ENCODE measurements around the gene S100A13. TPM values are rescaled to one million over a fixed set of nuclear protein-coding genes. Genes with fewer than 3 reads are reported as not detected.

The S100A13 gene
- total and polyA plus RNA-seq, 8 donors, result 18.7 to 271 (median 43.1) TPM

GRCh38 chr1:153611356-153611755 lies 15.9 kb downstream of the S100A13 start:
- Histone ChIP-seq H3K4me3 (peak overlapping the region; percentile 54 to 76 (median 66)), H3K4me1 (peaks cover 50 to 80% (median 69%) of the 10 kb centered on the region in 4 donors), H3K27me3 (no peaks in the 10 kb centered on the region), H3K9me3 (no peaks in the 10 kb centered on the region), H3K27ac (peak overlapping the region in 4 of 5 donors; percentile 87 to 90 (median 88)), H3K36me3 (peaks cover 15 to 17% (median 17%) of the 10 kb centered on the region in 4 donors)
- TF ChIP-seq POLR2A (IDR thresholded peaks at IDR 0.05) (no peak), POLR2AphosphoS5 (IDR thresholded peaks at IDR 0.05) (no peak), CTCF (IDR thresholded peaks at IDR 0.05) (no peak), EP300 (IDR thresholded peaks at IDR 0.05) (no peak)
- intact Hi-C loops (cut with DNase I; ENCODE audit: low total_unique reads), result no loop called here
- no peak for DNase-seq
- WGBS, 5 donors, result 49 to 71% (median 53%) methylated on average over 1 of the region's 1 CpG

GRCh38 chr1:153610811-153611301 lies 16.4 kb downstream of the S100A13 start:
- no peak for DNase-seq
- H3K27me3 ChIP-seq, result no peaks in the 10 kb centered on the region
- H3K4me1 ChIP-seq, result peaks cover 45 to 75% (median 64%) of the 10 kb centered on the region in 4 donors
- no peaks in the 10 kb centered on the region for H3K9me3 ChIP-seq
- H3K27ac ChIP-seq, result peak overlapping the region in 4 of 5 donors; percentile 87 to 90 (median 88)
- intact Hi-C loops (cut with DNase I; ENCODE audit: low total_unique reads), result no loop called here
- WGBS, 5 donors, result 59 to 82% (median 74%) methylated on average over 6 to 7 of the region's 7 CpGs
- peaks cover 17 to 22% (median 22%) of the 10 kb centered on the region in 4 donors for H3K36me3 ChIP-seq
- TF ChIP-seq EP300 (IDR thresholded peaks at IDR 0.05) (no peak), CTCF (IDR thresholded peaks at IDR 0.05) (no peak), POLR2AphosphoS5 (IDR thresholded peaks at IDR 0.05) (no peak), POLR2A (IDR thresholded peaks at IDR 0.05) (no peak)
- H3K4me3 ChIP-seq, result peak overlapping the region in 3 of 4 donors; percentile 54 to 76 (median 67)

- DNase-seq, result peak in 1 of 2 donors; percentile 16
- intact Hi-C loops (cut with DNase I; ENCODE audit: low total_unique reads), result no loop called here
- no peak for TF ChIP-seq EP300 (IDR thresholded peaks at IDR 0.05)
- TF ChIP-seq POLR2A (IDR thresholded peaks at IDR 0.05), result no peak
- no peak for TF ChIP-seq CTCF (IDR thresholded peaks at IDR 0.05)
- TF ChIP-seq POLR2AphosphoS5 (IDR thresholded peaks at IDR 0.05), result no peak
- Histone ChIP-seq H3K36me3 (peaks cover 17 to 28% (median 27%) of the 10 kb centered on the region in 4 donors), H3K4me1 (peaks cover 43 to 70% (median 60%) of the 10 kb centered on the region in 4 donors), H3K4me3 (peak overlapping the region in 3 of 4 donors; percentile 54 to 76 (median 67)), H3K27me3 (no peaks in the 10 kb centered on the region), H3K27ac (peak overlapping the region; percentile 3 to 90 (median 88)), H3K9me3 (no peaks in the 10 kb centered on the region)
- 49 to 69% (median 67%) methylated on average over 4 of the region's 4 CpGs for WGBS, 5 donors
Measured at GRCh38 chr1:153610334-153610733, 17.0 kb downstream of the S100A13 start.

GRCh38 chr1:153609585-153609907 lies 17.8 kb downstream of the S100A13 start:
- TF ChIP-seq POLR2AphosphoS5 (IDR thresholded peaks at IDR 0.05), result no peak
- TF ChIP-seq CTCF (IDR thresholded peaks at IDR 0.05), result no peak
- TF ChIP-seq POLR2A (IDR thresholded peaks at IDR 0.05), result no peak
- TF ChIP-seq EP300 (IDR thresholded peaks at IDR 0.05), result no peak
- intact Hi-C loops (cut with DNase I; ENCODE audit: low total_unique reads), result loop anchor here (5.0 kb wide), 1 partner anchor 37 kb away; no protein-coding TSS in a partner anchor
- H3K9me3 ChIP-seq, result no peaks in the 10 kb centered on the region
- peak overlapping the region; percentile 4 to 90 (median 88) for H3K27ac ChIP-seq
- peak overlapping the region in 2 of 4 donors; percentile 34 to 67 for H3K4me3 ChIP-seq
- no peak for DNase-seq
- H3K36me3 ChIP-seq, result peaks cover 17 to 31% (median 30%) of the 10 kb centered on the region in 4 donors
- H3K4me1 ChIP-seq, result peaks cover 43 to 63% (median 56%) of the 10 kb centered on the region in 4 donors
- H3K27me3 ChIP-seq, result no peaks in the 10 kb centered on the region
- 41 to 49% (median 47%) methylated on average over 6 of the region's 6 CpGs for WGBS, 5 donors
